GM13976 (cell line): ENCODE measurements around the gene ALS2CL.
A peak's percentile ranks its signal among the peaks of the same experiment; 100 is the strongest.

ENCODE experiments used
- DNase-seq: peaks from one replicate; pipeline ENCODE4 v3.0.0; 2012; ENCODE audit warnings: low spot score
- CTCF ChIP-seq: IDR thresholded peaks from 2 replicates; pipeline ENCODE4 v1.5.1; 2012; ENCODE audit warnings: borderline replicate concordance, mild to moderate bottlenecking; ENCODE audit not compliant: insufficient read depth; ENCODE audit errors: extremely low read depth, missing control alignments, control extremely low read depth
- in situ Hi-C: fragments of 300-500 bp; cut with MboI; formaldehyde crosslinking; loops from one replicate; pipeline ENCODE4 v1.12.0; 2022; ENCODE audit warnings: low sequenced_read_pairs, mixed read lengths, inconsistent platforms; ENCODE audit not compliant: unreplicated experiment

Gene ALS2CL

GRCh38 chr3:46716461-46717441 is 23.3 kb upstream of the ALS2CL start:
- in situ Hi-C loops, result loop anchor here (25.0 kb wide), 2 partner anchors 171 to 646 kb away; partner anchors contain the start of gene PTH1R
- DNase-seq, result peak; percentile 25
- no peak for TF ChIP-seq CTCF

DNA sequence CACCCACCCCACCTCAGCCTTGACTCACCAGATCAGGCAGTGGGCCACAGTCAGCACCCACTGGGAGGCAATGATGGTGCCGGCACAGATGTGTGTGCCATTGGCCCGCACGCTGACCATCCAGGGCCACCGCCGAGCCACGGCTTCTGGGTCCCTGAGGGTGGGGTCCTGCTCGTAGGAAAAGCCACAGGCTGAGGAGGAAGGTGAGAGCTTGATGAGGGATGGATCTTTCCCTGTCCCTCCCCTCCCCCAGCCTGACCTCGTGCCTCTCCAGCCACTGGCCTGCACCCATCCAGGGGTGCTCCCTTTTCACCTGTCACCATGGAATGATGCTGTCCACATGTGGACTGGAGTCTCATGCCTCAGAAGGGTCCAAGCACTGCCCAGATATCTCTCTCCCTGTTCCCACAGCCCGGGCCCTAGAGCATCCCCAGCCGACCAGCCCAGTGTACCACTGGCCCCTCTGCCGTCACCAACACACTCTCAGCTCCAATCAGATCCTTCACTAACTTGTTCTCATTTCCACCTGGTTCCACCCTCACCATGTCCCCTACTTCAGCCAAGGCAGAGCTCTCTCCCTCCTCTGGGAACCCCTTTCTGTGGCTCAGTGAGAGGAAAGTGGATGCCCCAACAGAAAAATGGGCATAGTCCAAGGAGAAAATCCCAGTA is 22.2 kb upstream of the ALS2CL start:
- DNase-seq, result peak; percentile 27
- no peak for TF ChIP-seq CTCF
- in situ Hi-C loops, result loop anchor here (25.0 kb wide), 2 partner anchors 172 to 647 kb away; partner anchors contain the start of gene PTH1R

DNA sequence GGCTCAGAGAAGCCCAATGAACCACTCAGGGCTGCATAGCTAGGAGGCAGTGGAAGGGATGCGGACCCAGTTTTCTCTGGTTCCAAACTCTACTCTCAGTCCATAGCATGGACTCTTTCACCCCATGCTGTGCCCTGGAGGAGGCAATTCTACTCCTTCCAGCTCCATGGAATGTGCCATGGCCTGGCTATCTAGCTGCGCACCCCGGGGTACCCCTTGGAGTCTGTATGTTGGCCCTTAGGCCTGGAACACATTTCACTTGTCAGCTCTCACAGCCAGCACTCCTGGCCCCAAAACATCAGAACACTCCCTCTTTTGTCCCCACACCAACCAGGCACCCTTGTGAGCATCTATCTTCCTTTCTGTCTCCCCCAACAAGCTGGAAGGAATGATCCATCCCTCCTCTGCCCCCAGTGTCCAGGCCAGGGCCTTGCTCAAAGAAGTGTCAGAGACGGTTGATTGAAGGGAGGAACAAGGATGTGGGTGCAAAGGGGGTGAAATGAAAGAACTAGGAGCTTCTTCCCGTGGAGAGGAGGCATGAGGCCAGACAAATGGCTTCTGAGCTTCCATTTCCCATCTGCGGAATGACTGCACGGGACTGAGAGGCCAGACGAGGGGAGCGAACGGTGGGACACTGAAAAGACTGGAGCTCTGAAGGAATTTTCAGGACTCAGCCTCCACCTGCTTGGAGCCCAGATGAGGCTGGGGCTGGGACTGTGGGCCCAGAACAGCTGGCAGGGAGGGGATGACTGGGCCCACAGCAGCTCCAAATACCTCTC is 21.4 kb upstream of the ALS2CL start:
- peak; percentile 33 for DNase-seq
- in situ Hi-C loops, result loop anchor here (25.0 kb wide), 2 partner anchors 172 to 647 kb away; partner anchors contain the start of gene PTH1R
- TF ChIP-seq CTCF, result no peak

- no peak for TF ChIP-seq CTCF
- peak; percentile 83 for DNase-seq
- in situ Hi-C loops, result loop anchor here (25.0 kb wide), 2 partner anchors 173 to 648 kb away; partner anchors contain the start of gene PTH1R
Observed at GRCh38 chr3:46713898-46714552, 20.5 kb upstream of the ALS2CL start.

DNA sequence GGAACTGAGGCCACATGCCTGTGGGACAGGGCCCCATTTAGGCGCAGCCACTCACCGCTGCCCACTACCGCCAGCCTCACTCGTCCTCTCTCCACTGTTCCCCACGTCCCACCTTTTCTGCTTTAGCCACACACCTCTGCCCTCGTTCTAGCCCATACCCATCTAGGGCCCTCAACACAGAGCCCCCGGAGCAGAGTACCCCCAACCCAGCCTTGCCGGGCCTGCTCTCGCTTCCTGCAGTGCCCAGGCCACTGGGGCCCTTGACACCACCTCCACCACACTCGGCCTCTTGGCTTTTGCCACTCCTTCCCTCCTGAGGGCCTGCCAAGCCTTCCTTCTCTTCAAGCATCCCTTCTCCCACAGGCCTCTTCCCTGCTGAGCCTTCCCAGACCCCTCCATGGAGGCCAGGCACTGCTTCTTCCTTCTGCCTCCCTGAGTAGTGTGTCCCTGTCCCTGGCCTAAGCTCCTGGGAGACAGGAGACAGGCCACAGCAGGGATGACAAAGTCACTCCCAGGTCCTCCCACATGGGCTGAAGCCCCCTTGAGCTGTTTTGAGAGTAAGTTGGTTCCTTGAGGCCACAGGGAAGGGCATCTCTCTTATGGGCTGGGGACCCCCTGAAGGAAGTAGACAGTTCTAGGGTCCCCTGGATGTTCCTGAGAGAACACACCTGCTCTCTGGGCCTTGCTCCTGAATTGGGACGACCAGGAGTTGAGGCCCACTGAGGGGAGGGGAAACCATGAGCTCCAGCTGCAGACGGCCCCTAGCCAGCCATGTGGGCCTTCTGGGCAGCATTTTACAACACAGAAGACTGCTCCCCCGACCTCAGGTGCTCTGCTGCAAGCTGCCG is 19.8 kb upstream of the ALS2CL start:
- in situ Hi-C loops, result loop anchor here (25.0 kb wide), 2 partner anchors 174 to 649 kb away; partner anchors contain the start of gene PTH1R
- DNase-seq, result no peak
- TF ChIP-seq CTCF, result no peak
